A673 (cell line): ENCODE results near the gene CARS2. TPM values are rescaled to one million over a fixed set of nuclear protein-coding genes. Genes with fewer than 3 reads are reported as not detected.

ENCODE experiments used
- BruUV-seq: library from RNA; stranded (reverse); fragments of 400-500 nt; replicated peaks from 2 replicates; lab custom pipeline; 2021; lab: Mats Ljungman, UMichigan
- CTCF ChIA-PET: fragments of 300-600 bp; sonication (Branson Sonifier 250); formaldehyde crosslinking; loops from one replicate; lab custom pipeline; 2022; ENCODE audit warnings: antibody characterized with exemption; lab: Charles Lee
- POLR2A ChIA-PET: fragments of 300-600 bp; sonication (Branson Sonifier 250); formaldehyde crosslinking; loops from one replicate; lab custom pipeline; 2022; ENCODE audit warnings: antibody characterized with exemption; ENCODE audit not compliant: low non-redundant PET; lab: Charles Lee
- DNase-seq: peaks from one replicate; pipeline ENCODE4 v3.0.0-alpha.2; 2015; ENCODE audit warnings: low spot score
- H3K27ac ChIP-seq: fragments of 200-600 bp; sonication (generic); 2 replicates; pipeline ENCODE4 v1.5.1; 2016; ENCODE audit warnings: mixed run types, low read depth, mild to moderate bottlenecking, mixed read lengths, antibody characterized with exemption, low read length; ENCODE audit not compliant: poor library complexity, severe bottlenecking
- H3K27me3 ChIP-seq: fragments of 200-600 bp; sonication (generic); replicated peaks from 2 replicates; pipeline ENCODE4 v1.6.1; 2017; ENCODE audit warnings: mixed run types, low read depth, mild to moderate bottlenecking, mixed read lengths, antibody characterized with exemption, low read length; ENCODE audit not compliant: insufficient read depth, poor library complexity
- H3K36me3 ChIP-seq: fragments of 200-600 bp; sonication (generic); 2 replicates; pipeline ENCODE4 v1.6.1; 2016; ENCODE audit warnings: mixed run types, mild to moderate bottlenecking, mixed read lengths, antibody characterized with exemption, low read length; ENCODE audit not compliant: insufficient read depth, poor library complexity, severe bottlenecking
- H3K4me1 ChIP-seq: fragments of 200-600 bp; sonication (generic); 2 replicates; pipeline ENCODE4 v1.6.1; 2017; ENCODE audit warnings: mixed run types, mild to moderate bottlenecking, mixed read lengths, antibody characterized with exemption, low read length; ENCODE audit not compliant: insufficient read depth, poor library complexity, severe bottlenecking
- H3K4me3 ChIP-seq: fragments of 200-600 bp; sonication (generic); 2 replicates; pipeline ENCODE4 v1.5.1; 2016; ENCODE audit warnings: low read depth, mixed run types, mild to moderate bottlenecking, mixed read lengths, low read length; ENCODE audit not compliant: poor library complexity, severe bottlenecking
- H3K9me3 ChIP-seq: fragments of 200-600 bp; sonication (generic); 2 replicates; pipeline ENCODE4 v1.6.1; 2016; ENCODE audit warnings: mixed run types, low read depth, mild to moderate bottlenecking, mixed read lengths, antibody characterized with exemption, low read length; ENCODE audit not compliant: poor library complexity, severe bottlenecking
- EZH2 ChIP-seq: fragments of 200-600 bp; sonication (generic); IDR thresholded peaks from 2 replicates; pipeline ENCODE4 v1.6.1; 2017; ENCODE audit warnings: borderline replicate concordance, low read depth, mild to moderate bottlenecking, mixed read lengths, antibody characterized with exemption, low read length; ENCODE audit not compliant: poor library complexity, severe bottlenecking
- intact Hi-C: fragments of 100-400 bp; cut with micrococcal nuclease; formaldehyde crosslinking; loops from one replicate; pipeline ENCODE4 v1.10.0; 2022; ENCODE audit not compliant: unreplicated experiment
- total RNA-seq: library from RNA; stranded (reverse); gene quantifications from 2 replicates; pipeline ENCODE4 v1.2.3, GENCODE V29; 2021
- TF ChIP-seq, protein P1 (sequence below): fragments of 300-800, 200-600 bp; sonication (generic); conservative IDR thresholded peaks from 2 replicates; pipeline ENCODE4 v1.5.1; 2017; ENCODE audit warnings: low read depth, mild to moderate bottlenecking, antibody characterized with exemption, low read length, moderate library complexity, mixed read lengths

CARS2 gene
- total RNA-seq, 1 experiment from 2014 or later, result 71.4 TPM

DNA sequence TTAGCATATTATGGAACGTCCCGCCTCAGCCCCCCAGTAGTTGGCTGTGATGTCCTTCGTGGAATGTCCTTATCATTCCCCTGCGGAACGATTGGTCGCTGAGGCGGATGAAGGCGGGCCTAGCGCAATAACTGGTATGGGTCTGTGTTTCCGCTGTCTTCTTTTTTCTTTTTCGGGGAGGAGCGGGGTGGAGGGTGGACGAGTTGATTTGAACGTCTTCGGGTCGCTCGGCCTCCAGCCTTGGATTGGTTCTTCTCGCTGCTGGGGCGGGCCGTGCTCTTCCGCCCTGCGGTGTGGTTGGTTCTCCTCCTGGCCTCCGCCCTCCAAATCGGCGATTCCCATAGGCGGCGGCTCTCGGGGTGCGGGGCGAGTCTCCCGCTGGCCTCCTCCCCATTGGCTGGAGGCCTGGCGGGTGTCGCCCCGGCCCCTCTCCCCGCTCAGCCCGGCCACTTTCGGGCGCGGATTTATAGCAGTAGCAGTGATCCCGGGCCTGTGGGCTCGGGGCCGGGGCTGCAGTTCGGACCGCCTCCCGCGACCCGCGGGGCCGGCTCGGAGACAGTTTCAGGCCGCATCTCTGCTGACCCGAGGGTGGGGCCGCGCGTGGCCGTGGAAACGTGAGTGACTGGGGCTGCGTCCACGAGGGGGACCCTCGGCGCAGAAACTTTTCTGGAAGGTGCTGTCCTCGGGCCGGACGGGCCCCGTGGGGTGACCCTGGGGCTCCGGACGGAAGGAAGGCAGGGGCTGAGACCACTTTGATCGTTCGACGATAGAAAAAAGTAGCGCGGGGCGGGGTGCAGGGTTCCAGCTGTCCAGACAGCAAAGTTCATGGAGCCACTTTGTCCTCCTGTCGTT is 9.7 kb upstream of the CARS2 start:
- ChIA-PET POLR2A (interaction anchor here (0.6 to 0.7 kb wide), 7 partner anchors 37 to 1443 kb away, joined by 3 to 7 read pairs (median 4); no protein-coding TSS in a partner anchor), CTCF (interaction anchor here (0.7 kb wide), 1 partner anchor 330 kb away, joined by 3 read pairs; no protein-coding TSS in a partner anchor)
- Histone ChIP-seq H3K36me3 (peaks cover 8% of the 10 kb centered on the region), H3K27me3 (no peaks in the 10 kb centered on the region), H3K4me1 (peaks cover 4% of the 10 kb centered on the region), H3K4me3 (peak overlapping the region; percentile 95), H3K27ac (peak overlapping the region; percentile 99), H3K9me3 (no peaks in the 10 kb centered on the region)
- DNase-seq, result peak; percentile 100
- intact Hi-C loops, result loop anchor here (1.0 to 10.0 kb wide), 4 partner anchors 104 to 491 kb away; partner anchors contain the start of gene ANKRD10
- TF ChIP-seq, protein P1, sequence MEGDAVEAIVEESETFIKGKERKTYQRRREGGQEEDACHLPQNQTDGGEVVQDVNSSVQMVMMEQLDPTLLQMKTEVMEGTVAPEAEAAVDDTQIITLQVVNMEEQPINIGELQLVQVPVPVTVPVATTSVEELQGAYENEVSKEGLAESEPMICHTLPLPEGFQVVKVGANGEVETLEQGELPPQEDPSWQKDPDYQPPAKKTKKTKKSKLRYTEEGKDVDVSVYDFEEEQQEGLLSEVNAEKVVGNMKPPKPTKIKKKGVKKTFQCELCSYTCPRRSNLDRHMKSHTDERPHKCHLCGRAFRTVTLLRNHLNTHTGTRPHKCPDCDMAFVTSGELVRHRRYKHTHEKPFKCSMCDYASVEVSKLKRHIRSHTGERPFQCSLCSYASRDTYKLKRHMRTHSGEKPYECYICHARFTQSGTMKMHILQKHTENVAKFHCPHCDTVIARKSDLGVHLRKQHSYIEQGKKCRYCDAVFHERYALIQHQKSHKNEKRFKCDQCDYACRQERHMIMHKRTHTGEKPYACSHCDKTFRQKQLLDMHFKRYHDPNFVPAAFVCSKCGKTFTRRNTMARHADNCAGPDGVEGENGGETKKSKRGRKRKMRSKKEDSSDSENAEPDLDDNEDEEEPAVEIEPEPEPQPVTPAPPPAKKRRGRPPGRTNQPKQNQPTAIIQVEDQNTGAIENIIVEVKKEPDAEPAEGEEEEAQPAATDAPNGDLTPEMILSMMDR, result peak; percentile 28; the same call in 1 of the 2 replicates
- no peak for TF ChIP-seq EZH2
- TSS peak; percentile 31 for BruUV-seq

DNA sequence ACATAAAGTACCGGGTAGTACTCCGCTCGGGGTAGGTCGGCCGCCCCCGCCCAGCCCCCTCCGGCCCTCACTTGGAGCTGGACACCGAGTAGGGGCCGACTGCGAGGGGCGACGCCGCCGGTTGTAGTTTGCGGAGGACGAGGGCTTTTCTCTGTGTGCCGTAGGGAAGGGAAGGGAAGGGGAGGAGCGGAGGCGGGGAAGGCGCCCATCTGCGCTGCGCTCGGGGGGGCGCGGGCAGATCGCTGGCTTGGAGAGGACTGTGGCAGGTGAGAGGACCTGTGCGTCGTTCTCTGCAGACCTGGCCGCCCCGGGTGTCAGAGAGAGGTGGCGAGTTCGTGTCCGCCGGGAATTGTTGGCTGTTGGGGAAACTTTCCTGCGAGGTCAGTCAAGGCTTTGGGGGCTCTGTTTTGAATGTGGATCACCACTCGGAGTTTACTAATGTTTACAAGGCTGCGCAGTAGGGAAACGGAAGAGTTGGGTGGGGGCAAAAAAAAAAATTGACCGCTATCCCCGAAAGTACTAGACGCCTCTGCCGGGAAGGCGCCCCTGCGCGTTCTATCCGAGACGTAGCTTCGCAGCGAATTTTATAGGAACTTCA is 9.0 kb upstream of the CARS2 start:
- peak; percentile 57 for DNase-seq
- H3K36me3 ChIP-seq, result peaks cover 2% of the 10 kb centered on the region
- H3K4me1 ChIP-seq, result peaks cover 4% of the 10 kb centered on the region
- H3K9me3 ChIP-seq, result no peaks in the 10 kb centered on the region
- POLR2A ChIA-PET, result interaction anchor here (0.6 to 0.7 kb wide), 7 partner anchors 38 to 1443 kb away, joined by 3 to 7 read pairs (median 4); no protein-coding TSS in a partner anchor
- no peaks in the 10 kb centered on the region for H3K27me3 ChIP-seq
- CTCF ChIA-PET, result interaction anchor here (0.7 kb wide), 1 partner anchor 330 kb away, joined by 3 read pairs; no protein-coding TSS in a partner anchor
- intact Hi-C loops, result loop anchor here (1.0 to 10.0 kb wide), 4 partner anchors 104 to 490 kb away; partner anchors contain the start of gene ANKRD10
- peak overlapping the region; percentile 99 for H3K27ac ChIP-seq
- TF ChIP-seq, protein P1, result no peak
- no peak for TF ChIP-seq EZH2
- BruUV-seq, result no TSS peak
- peak overlapping the region; percentile 95 for H3K4me3 ChIP-seq

DNA sequence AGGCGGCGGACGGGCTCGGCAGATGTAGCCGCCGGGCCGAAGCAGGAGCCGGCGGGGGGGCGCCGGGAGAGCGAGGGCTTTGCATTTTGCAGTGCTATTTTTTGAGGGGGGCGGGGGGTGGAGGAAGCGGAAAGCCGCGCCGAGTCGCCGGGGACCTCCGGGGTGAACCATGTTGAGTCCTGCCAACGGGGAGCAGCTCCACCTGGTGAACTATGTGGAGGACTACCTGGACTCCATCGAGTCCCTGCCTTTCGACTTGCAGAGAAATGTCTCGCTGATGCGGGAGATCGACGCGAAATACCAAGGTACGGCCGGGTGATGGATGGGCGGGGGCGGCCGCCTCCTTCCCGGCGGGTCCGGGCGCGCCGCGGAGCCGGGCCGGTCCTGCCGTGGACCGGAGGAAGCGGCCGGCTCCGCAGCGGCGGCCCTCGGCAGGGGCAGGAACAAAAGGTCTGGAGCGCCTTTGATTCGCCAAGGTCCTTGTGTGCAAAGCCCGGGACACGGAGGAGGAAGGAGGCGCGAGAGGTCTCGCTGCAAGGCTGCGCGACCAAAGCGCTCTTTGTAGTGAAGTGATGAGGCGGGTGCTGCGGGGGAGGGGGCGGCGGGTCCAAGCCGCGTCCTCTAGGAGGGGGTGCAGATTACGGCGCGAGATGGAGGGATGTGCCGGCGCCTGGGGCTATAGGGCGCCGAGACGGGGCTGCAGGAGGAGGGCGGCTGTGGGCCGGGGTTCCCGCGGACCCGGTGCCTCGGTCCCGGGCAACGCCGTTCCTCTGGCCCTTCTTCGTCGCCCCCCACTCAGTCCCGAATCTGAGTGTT is 8.3 kb upstream of the CARS2 start:
- Histone ChIP-seq H3K4me1 (peaks cover 4% of the 10 kb centered on the region), H3K36me3 (no peaks in the 10 kb centered on the region), H3K27ac (peak overlapping the region; percentile 99), H3K9me3 (no peaks in the 10 kb centered on the region), H3K4me3 (peak overlapping the region; percentile 95), H3K27me3 (no peaks in the 10 kb centered on the region)
- intact Hi-C loops, result loop anchor here (2.0 to 10.0 kb wide), 3 partner anchors 201 to 489 kb away; partner anchors contain the start of gene ANKRD10
- POLR2A ChIA-PET, result no interaction called here
- BruUV-seq, result no TSS peak
- TF ChIP-seq, protein P1, result no peak
- no peak for TF ChIP-seq EZH2
- CTCF ChIA-PET, result no interaction called here
- DNase-seq, result peak; percentile 39
